Stimulated activated CD4-positive, alpha-beta T cell treated with anti-CD3 and anti-CD28 coated beads, Interleukin-12 subunit alpha, Interleukin-12 subunit beta, amount 100 ng/mL, for 48 hours (primary cell): ENCODE data around the gene MLANA.

Experiments
- DNase-seq, 3 donors: peaks; one replicate each; pipeline ENCODE4 v3.0.0-alpha.2; 2020; ENCODE audit warnings: low read depth in 2 of 3, low spot score in 1 of 3

The MLANA gene

DNA sequence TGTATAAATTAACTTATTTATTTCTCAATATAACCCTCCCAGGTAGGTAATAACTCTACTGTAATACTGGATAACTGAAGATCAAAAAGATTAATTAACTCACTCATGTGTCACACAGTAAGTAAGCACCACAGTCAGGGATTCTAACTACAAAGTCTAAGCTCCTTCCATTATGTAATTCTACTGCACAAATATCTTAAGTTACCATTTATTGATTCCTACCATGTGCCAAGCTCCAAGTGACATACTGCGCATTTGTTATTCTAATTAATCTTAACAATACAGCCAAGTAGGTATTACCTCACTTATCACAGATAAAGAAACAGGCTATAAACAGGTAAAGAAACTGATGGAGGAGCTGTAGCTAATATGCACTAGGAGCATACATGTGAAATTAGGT lies 66.5 kb downstream of the MLANA start:
- no peak for DNase-seq

DNA sequence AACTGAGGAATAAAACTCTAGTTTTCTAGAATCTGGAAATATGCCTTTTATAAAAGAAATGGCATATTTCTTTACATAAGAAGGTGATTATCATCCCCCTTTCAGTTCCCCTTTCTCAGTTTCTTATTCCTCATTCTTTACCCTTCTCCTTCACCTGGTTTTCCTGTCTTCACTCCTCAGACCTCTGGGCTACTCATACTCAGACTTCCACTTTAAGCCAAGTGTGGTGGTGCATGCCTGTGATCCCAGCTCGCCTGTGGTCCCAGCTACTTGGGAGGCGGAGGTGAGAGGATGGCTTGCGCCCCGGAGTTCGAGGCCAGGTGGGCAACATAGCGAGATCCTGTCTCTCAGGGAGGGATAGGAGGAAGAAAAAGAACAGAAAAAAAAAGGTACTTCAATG lies 67.6 kb downstream of the MLANA start:
- DNase-seq = no peak
